Retinal pigment epithelial cell (primary cell): Measurements from ENCODE around the gene METTL8.

ENCODE experiments used
- DNase-seq: peaks from one replicate; pipeline ENCODE4 v3.0.0-alpha.2; 2010; ENCODE audit warnings: low read depth
- H3K4me3 ChIP-seq: 2 replicates; pipeline ENCODE4 v1.5.1; 2011; ENCODE audit warnings: mild to moderate bottlenecking, low read length, control low read depth, moderate library complexity
- TF ChIP-seq, protein P1 (sequence below): conservative IDR thresholded peaks from 2 replicates; pipeline ENCODE4 v1.5.1; 2011; ENCODE audit warnings: low read depth, low read length, control low read depth, inconsistent platforms

METTL8 gene

DNA sequence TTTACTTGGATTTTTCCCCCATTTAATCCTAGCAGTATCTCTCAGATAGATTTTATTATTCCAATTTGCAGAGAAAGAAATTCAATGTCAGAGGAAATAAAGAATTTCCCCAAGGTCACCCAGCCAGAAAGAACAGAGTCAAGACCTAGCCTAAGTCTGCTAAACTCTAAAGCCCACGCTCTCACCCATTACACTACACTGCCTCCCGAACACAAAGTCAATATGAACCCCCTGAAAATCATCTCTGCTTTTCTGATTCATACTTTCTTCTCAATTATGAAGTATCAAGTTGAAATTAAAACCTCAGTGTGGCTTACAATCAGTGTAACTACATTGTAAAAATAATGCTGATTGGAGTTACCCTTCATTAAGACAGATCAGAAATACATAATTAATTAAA, 89.6 kb downstream of the METTL8 start:
- no peak overlapping the region for H3K4me3 ChIP-seq
- no peak for DNase-seq
- TF ChIP-seq, protein P1, sequence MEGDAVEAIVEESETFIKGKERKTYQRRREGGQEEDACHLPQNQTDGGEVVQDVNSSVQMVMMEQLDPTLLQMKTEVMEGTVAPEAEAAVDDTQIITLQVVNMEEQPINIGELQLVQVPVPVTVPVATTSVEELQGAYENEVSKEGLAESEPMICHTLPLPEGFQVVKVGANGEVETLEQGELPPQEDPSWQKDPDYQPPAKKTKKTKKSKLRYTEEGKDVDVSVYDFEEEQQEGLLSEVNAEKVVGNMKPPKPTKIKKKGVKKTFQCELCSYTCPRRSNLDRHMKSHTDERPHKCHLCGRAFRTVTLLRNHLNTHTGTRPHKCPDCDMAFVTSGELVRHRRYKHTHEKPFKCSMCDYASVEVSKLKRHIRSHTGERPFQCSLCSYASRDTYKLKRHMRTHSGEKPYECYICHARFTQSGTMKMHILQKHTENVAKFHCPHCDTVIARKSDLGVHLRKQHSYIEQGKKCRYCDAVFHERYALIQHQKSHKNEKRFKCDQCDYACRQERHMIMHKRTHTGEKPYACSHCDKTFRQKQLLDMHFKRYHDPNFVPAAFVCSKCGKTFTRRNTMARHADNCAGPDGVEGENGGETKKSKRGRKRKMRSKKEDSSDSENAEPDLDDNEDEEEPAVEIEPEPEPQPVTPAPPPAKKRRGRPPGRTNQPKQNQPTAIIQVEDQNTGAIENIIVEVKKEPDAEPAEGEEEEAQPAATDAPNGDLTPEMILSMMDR = no peak

GRCh38 chr2:171342067-171342413, 91.8 kb downstream of the METTL8 start:
- TF ChIP-seq, protein P1 = no peak
- DNase-seq = no peak
- no peak overlapping the region for H3K4me3 ChIP-seq

GRCh38 chr2:171341394-171342066, 92.3 kb downstream of the METTL8 start:
- H3K4me3 ChIP-seq = no peak overlapping the region
- no peak for DNase-seq

DNA sequence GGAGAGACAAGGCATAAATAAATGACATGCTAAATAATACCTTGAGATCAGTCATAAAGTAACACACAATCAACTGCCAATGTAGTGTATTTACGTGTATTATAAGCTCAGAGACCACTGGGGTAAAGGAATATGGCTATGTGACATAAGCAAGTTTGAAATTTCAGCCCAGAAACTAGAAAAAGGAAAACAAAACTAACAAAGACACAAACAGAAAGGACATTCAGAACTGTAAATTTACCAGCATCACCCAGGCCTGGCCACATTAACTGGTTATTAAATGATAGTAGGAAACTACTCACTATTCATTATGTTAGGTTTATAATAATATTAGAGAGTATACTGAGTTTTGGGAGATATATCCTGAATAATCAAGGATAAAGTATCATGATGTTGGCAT, 98.8 kb downstream of the METTL8 start:
- H3K4me3 ChIP-seq = no peak overlapping the region
- TF ChIP-seq, protein P1 = no peak
- DNase-seq = no peak

More at GRCh38 chr2:171341394-171342066, 92.3 kb downstream of the METTL8 start:
- TF ChIP-seq, protein P1 = no peak

GRCh38 chr2:171334171-171334570, 99.6 kb downstream of the METTL8 start:
- H3K4me3 ChIP-seq = no peak overlapping the region
- TF ChIP-seq, protein P1 = no peak
- no peak for DNase-seq

GRCh38 chr2:171330155-171330956, 103.4 kb downstream of the METTL8 start:
- DNase-seq = no peak
- H3K4me3 ChIP-seq = no peak overlapping the region
- TF ChIP-seq, protein P1 = no peak

DNA sequence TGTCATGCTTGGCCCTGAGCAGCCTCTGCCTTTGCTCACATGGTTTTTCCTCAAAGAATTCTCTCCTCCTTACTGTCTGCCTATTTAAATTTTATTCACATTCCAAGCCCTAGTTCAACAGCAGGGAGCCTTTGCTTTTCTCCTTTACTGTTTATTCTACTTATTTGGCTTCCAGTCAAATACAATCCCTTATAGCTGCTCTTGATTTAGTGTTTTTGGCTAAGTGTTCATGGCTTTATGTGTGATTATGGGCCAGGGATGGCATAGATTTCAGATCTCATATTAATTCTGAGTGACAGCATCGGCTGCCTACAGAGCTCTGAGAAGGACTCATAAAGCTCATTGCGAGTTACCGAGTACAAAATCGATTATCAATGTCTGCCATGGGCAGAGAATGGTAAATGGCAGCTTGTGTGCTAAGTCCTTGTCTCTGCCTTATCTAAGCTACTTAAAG, 106.7 kb downstream of the METTL8 start:
- DNase-seq = no peak
- TF ChIP-seq, protein P1 = no peak
- no peak overlapping the region for H3K4me3 ChIP-seq
